DMS 273 (cell line): ENCODE results near the gene NUDT17.

Source experiments
- DNase-seq: peaks from one replicate; lab custom pipeline; 2025; ENCODE audit not compliant: unreplicated experiment; lab: John Stamatoyannopoulos, UW

Gene NUDT17

DNA sequence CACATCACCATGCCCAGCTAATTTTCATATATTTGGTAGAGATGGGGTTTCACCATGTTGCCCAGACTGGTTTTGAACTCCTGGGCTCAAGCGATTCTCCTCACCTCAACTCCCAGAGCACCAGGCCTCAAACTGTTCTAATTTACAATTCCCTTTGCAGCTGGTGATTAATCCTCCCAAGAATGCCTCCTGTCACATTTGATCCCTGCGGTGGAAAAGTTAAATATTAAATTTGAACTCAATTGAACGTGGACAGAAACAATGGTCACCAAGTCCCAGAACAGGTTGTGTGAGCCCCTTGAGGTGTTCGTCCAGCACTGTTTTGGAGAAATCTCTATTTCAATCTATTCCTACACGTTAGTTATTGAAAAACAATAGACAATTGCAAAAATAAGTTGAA, 42.2 kb downstream of the NUDT17 start:
- DNase-seq, result no peak

DNA sequence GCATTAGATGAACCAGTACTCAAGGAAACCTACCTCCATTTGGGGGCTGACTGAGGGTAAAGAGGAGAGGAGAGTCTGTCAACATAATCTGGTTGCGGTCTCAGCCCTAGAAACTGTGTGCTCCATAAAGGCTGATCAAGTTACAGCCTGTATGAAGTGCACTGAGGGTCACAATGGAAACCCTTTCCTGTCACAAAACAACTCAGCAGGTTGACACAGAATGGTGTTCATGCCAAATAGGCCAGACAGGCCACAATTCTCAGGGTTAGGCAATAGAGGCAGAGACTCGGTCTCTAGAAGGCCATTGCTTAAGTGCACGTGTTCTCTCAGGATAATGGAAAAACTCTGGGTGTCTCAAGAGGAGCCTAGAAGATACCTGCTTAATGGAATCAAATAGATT, 44.3 kb downstream of the NUDT17 start:
- no peak for DNase-seq

- DNase-seq, result no peak
These were observed 45.7 kb downstream of the NUDT17 start for GRCh38 chr1:145891143-145891542.

- DNase-seq, result peak; percentile 99
These were observed 46.4 kb downstream of the NUDT17 start for GRCh38 chr1:145891587-145892485.

GRCh38 chr1:145892486-145893087, 47.2 kb downstream of the NUDT17 start:
- DNase-seq, result peak; percentile 70

- DNase-seq, result no peak
These were observed 48.1 kb downstream of the NUDT17 start for GRCh38 chr1:145893306-145894055.

- DNase-seq, result no peak
These were observed 50.0 kb downstream of the NUDT17 start for GRCh38 chr1:145895471-145895870.

DNA sequence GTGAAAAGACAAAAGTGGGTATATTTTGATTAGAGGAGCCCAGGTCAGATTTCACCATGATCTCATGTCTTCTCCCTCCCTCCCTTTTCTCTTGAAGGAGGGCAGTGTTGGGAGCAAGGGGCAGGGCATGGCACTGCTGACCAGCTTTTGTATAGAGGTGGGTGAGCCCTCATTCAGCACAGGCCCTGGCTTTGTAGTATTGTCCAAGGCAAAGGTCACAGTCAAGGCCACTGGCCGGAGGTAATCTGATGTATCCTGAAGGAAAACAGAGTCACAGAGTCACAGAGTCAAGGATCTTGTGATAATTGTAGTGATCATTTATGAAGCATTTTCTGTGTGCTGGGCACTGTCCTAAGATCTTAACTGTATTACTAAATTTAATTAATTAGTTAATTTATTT, 52.5 kb downstream of the NUDT17 start:
- no peak for DNase-seq
